ENCODE results near the gene INTS11. TPM values are rescaled to one million over a fixed set of nuclear protein-coding genes. Genes with fewer than 3 reads are reported as not detected.
A peak's percentile ranks its signal among the peaks of the same experiment; 100 is the strongest.

INTS11 gene
- total RNA-seq, 1 experiment from 2014 or later: 139 TPM

DNA sequence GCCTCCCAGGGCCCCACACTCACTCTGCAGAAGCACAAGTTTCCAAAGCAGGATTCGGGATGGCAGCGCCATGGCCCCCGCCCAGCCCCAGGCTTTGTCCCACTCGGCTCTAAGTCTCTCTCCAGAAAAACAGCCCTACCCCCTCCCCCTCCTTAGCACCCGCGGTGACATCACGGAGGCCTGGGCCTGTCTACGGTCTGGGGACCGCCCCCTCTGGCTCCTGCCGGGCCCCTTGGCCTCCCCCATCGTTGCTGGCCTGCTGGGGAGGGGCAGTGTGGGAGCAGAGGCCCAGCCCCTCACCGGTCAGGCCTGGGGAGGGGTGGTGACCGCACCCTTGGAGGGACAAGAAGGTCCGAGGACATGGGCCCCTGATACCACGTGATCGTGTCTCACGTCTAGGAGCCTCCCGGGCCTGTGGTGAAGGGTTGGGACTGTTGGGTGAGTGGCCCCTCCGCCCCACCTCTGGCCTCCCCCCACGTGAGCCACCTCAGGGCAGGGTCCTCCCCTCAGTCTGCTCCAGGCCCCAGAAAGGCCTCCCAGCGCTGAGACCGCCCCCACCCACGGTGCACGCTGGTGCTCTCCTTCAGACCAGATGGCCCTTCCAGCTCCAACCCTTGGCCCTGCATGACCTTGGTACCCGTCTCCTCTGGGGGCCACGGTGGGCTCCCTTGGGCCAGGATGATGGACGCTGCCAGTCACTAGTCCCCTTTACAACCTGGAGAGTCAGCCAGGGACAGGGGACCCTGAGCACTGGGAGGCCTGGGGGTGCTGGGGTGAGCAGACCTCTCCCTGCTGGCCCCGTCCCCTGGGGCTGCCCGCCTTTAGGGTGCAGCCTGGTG is 34.2 kb upstream of the INTS11 start, which contains the start of gene MXRA8:
TSS of gene MXRA8 (minus strand) at position 123 of the 839 bp plus-strand sequence. CDS start at position 72, 51 bp downstream.
- Mint-ChIP-seq H3K27ac (peak within 1 kb of the TSS in 2 of 3 experiments; percentile 28 to 77; a peak in 3 of 7 replicates), H3K36me3 (ENCODE audit: insufficient read depth in 1 of 3, low read depth in 3 of 3) (no peaks in the 10 kb centered on the region), H3K9me3 (no peaks in the 10 kb centered on the region; a peak in 2 of 5 replicates), H3K4me3 (peak within 1 kb of the TSS in 1 of 2 experiments; percentile 42; a peak in 4 of 5 replicates), H3K4me1 (peaks cover 24 to 46% of the 10 kb centered on the region in 2 experiments), H3K27me3 (ENCODE audit: low read depth) (peaks cover 43% of the 10 kb centered on the region)
- H3K18ac ChIP-seq (ENCODE audit: insufficient read length, low read depth, low read length): peak within 1 kb of the TSS; percentile 36
- no peak within 1 kb of the TSS for H2BK12ac ChIP-seq (ENCODE audit: insufficient read length, low read depth, low read length)
- peaks cover 7% of the 10 kb centered on the region for H3K23me2 ChIP-seq (ENCODE audit: insufficient read length, low read depth, low read length, poor library complexity, severe bottlenecking)
- H3K9ac ChIP-seq (ENCODE audit: extremely low read depth, insufficient read length, low read length): no peak within 1 kb of the TSS
- no peak within 1 kb of the TSS for H4K5ac ChIP-seq (ENCODE audit: insufficient read length, low read depth, low read length)
- DNase-seq: peak; percentile 66
- H4K8ac ChIP-seq (replicated peaks; ENCODE audit: insufficient read length, low read depth, low read length): no peak within 1 kb of the TSS
- H3K27ac ChIP-seq (ENCODE audit: insufficient read length, low read depth, low read length): no peak within 1 kb of the TSS
- peak within 1 kb of the TSS; percentile 59; the same call in 1 of the 2 replicates for H3K14ac ChIP-seq (ENCODE audit: insufficient read depth, low read length)
- H3K27me3 ChIP-seq (ENCODE audit: insufficient read depth, low read length): peaks cover 4% of the 10 kb centered on the region; the same call in 1 of the 2 replicates
- no peak within 1 kb of the TSS for H2AFZ ChIP-seq (ENCODE audit: low read length)
- H2BK5ac ChIP-seq (ENCODE audit: insufficient read length, low read length): no peak within 1 kb of the TSS
- H4K91ac ChIP-seq (ENCODE audit: insufficient read length, low read depth, low read length): no peak within 1 kb of the TSS
- H3K4me2 ChIP-seq (ENCODE audit: insufficient read depth, insufficient read length, low read length): no peak within 1 kb of the TSS
- no peak within 1 kb of the TSS for H3K23ac ChIP-seq (ENCODE audit: insufficient read length, low read depth, low read length)
- no peak within 1 kb of the TSS for H3K4ac ChIP-seq (ENCODE audit: low read depth, low read length)
- H3K9me3 ChIP-seq (ENCODE audit: control insufficient read depth, low read depth, low read length): no peaks in the 10 kb centered on the region
- H3K4me1 ChIP-seq (ENCODE audit: insufficient read depth, low read length): peaks cover 2% of the 10 kb centered on the region; the same call in 1 of the 2 replicates
- no peak within 1 kb of the TSS for H2BK20ac ChIP-seq (ENCODE audit: low read depth, low read length, poor library complexity, severe bottlenecking)
- TF ChIP-seq, protein P1, sequence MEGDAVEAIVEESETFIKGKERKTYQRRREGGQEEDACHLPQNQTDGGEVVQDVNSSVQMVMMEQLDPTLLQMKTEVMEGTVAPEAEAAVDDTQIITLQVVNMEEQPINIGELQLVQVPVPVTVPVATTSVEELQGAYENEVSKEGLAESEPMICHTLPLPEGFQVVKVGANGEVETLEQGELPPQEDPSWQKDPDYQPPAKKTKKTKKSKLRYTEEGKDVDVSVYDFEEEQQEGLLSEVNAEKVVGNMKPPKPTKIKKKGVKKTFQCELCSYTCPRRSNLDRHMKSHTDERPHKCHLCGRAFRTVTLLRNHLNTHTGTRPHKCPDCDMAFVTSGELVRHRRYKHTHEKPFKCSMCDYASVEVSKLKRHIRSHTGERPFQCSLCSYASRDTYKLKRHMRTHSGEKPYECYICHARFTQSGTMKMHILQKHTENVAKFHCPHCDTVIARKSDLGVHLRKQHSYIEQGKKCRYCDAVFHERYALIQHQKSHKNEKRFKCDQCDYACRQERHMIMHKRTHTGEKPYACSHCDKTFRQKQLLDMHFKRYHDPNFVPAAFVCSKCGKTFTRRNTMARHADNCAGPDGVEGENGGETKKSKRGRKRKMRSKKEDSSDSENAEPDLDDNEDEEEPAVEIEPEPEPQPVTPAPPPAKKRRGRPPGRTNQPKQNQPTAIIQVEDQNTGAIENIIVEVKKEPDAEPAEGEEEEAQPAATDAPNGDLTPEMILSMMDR (conservative IDR thresholded peaks at IDR 0.05): no peak
- H2BK120ac ChIP-seq (ENCODE audit: low read depth, low read length, poor library complexity, severe bottlenecking): no peak within 1 kb of the TSS
- no peaks in the 10 kb centered on the region for H3K79me1 ChIP-seq (ENCODE audit: insufficient read depth, low read depth, low read length, poor library complexity, severe bottlenecking)
- no peak within 1 kb of the TSS for H2AK5ac ChIP-seq (ENCODE audit: insufficient read length, low read length)
- no peak within 1 kb of the TSS for H3K56ac ChIP-seq (ENCODE audit: insufficient read length, low read depth, low read length)
- WGBS (ENCODE audit: extremely low coverage, insufficient read length, low lambda C conversion rate): no CpG with 5 or more reads among the region's 29 CpGs
- H3T11ph ChIP-seq (ENCODE audit: low read length): no peak within 1 kb of the TSS
- no peaks in the 10 kb centered on the region for H3K79me2 ChIP-seq (ENCODE audit: insufficient read depth, low read length)
- no peaks in the 10 kb centered on the region for H4K20me1 ChIP-seq (ENCODE audit: control insufficient read depth, insufficient read depth, insufficient read length)
- H2BK15ac ChIP-seq (ENCODE audit: low read depth, low read length): no peak within 1 kb of the TSS; the same call in 1 of the 2 replicates
